Skeletal muscle tissue (tissue), 4 donors: ENCODE measurements around the gene SLC29A1. TPM values are rescaled to one million over a fixed set of nuclear protein-coding genes. Genes with fewer than 3 reads are reported as not detected.
A peak's percentile ranks its signal among the peaks of the same experiment; 100 is the strongest.

Experiments used
- H3K27ac ChIP-seq: one replicate; pipeline ENCODE4 v1.7.0; 2013; ENCODE audit warnings: mild to moderate bottlenecking, low read depth, low read length, inconsistent platforms
- H3K27me3 ChIP-seq, 3 donors: one replicate each; pipeline ENCODE4 v1.7.0; 2013; ENCODE audit warnings: low read length in 3 of 3; ENCODE audit not compliant: control insufficient read depth in 3 of 3, insufficient read depth in 3 of 3
- H3K36me3 ChIP-seq, 3 donors: one replicate each; pipeline ENCODE4 v1.7.0; 2013; ENCODE audit warnings: low read length in 3 of 3; ENCODE audit not compliant: control insufficient read depth in 3 of 3, insufficient read depth in 3 of 3
- H3K4me1 ChIP-seq, 3 donors: one replicate each; pipeline ENCODE4 v1.7.0; 2013; ENCODE audit warnings: low read length in 3 of 3, mild to moderate bottlenecking in 3 of 3; ENCODE audit not compliant: control insufficient read depth in 3 of 3, insufficient read depth in 3 of 3
- H3K4me3 ChIP-seq, 3 donors: one replicate each; pipeline ENCODE4 v1.7.0; 2013; ENCODE audit warnings: low read length in 3 of 3
- H3K9ac ChIP-seq, 3 donors: one replicate each; pipeline ENCODE4 v1.7.0; 2013; ENCODE audit warnings: low read length in 3 of 3, mild to moderate bottlenecking in 3 of 3, moderate library complexity in 2 of 3, low read depth in 1 of 3
- H3K9me3 ChIP-seq, 3 donors: one replicate each; pipeline ENCODE4 v1.7.0; 2013; ENCODE audit warnings: low read length in 3 of 3; ENCODE audit not compliant: control insufficient read depth in 3 of 3
- total RNA-seq: library from RNA; depleted of rRNA; stranded (reverse); fragments of >200 nt; gene quantifications from one replicate; pipeline ENCODE4 v1.2.3, GENCODE V29; 2014
- donor health status: Osteomylitis.

SLC29A1 gene
- total RNA-seq, 1 donor from 2014 or later, result 14.6 TPM

GRCh38 chr6:44272529-44272928, 49.1 kb downstream of the SLC29A1 start:
- H3K4me3 ChIP-seq, result no peak overlapping the region
- H3K27me3 ChIP-seq, result peaks cover 60 to 72% (median 72%) of the 10 kb centered on the region in 3 donors
- no peak overlapping the region for H3K27ac ChIP-seq
- H3K9ac ChIP-seq, result no peak overlapping the region
- H3K4me1 ChIP-seq, result peaks cover 0 to 5% (median 5%) of the 10 kb centered on the region in 3 donors
- no peaks in the 10 kb centered on the region for H3K36me3 ChIP-seq
- H3K9me3 ChIP-seq, result no peaks in the 10 kb centered on the region

GRCh38 chr6:44272999-44273566, 49.7 kb downstream of the SLC29A1 start:
- Histone ChIP-seq H3K27me3 (peaks cover 61 to 78% (median 75%) of the 10 kb centered on the region in 3 donors), H3K4me3 (no peak overlapping the region), H3K36me3 (no peaks in the 10 kb centered on the region), H3K9me3 (no peaks in the 10 kb centered on the region), H3K27ac (no peak overlapping the region), H3K9ac (no peak overlapping the region), H3K4me1 (peaks cover 0 to 5% (median 5%) of the 10 kb centered on the region in 3 donors)

- no peak overlapping the region for H3K27ac ChIP-seq
- no peaks in the 10 kb centered on the region for H3K36me3 ChIP-seq
- H3K4me3 ChIP-seq, result no peak overlapping the region
- H3K27me3 ChIP-seq, result peaks cover 59 to 78% (median 71%) of the 10 kb centered on the region in 3 donors
- H3K9ac ChIP-seq, result no peak overlapping the region
- H3K4me1 ChIP-seq, result peaks cover 0 to 5% (median 5%) of the 10 kb centered on the region in 3 donors
- H3K9me3 ChIP-seq, result no peaks in the 10 kb centered on the region
Measured at GRCh38 chr6:44273617-44274016, 50.2 kb downstream of the SLC29A1 start.

GRCh38 chr6:44275271-44275748, 51.9 kb downstream of the SLC29A1 start:
- Histone ChIP-seq H3K36me3 (no peaks in the 10 kb centered on the region), H3K9me3 (no peaks in the 10 kb centered on the region), H3K27ac (no peak overlapping the region), H3K4me3 (peak overlapping the region in 1 of 3 donors; percentile 49), H3K9ac (peak overlapping the region in 1 of 3 donors; percentile 25), H3K27me3 (peaks cover 53 to 73% (median 69%) of the 10 kb centered on the region in 3 donors), H3K4me1 (peaks cover 0 to 5% (median 5%) of the 10 kb centered on the region in 3 donors)

- Histone ChIP-seq H3K27me3 (peaks cover 58 to 72% (median 69%) of the 10 kb centered on the region in 3 donors), H3K4me3 (peak overlapping the region in 2 of 3 donors; percentile 49 to 52)
Measured at GRCh38 chr6:44275749-44276648, 52.6 kb downstream of the SLC29A1 start.

GRCh38 chr6:44276667-44277640, 53.6 kb downstream of the SLC29A1 start:
- Histone ChIP-seq H3K27me3 (peaks cover 48 to 63% (median 60%) of the 10 kb centered on the region in 3 donors), H3K9me3 (no peaks in the 10 kb centered on the region), H3K36me3 (no peaks in the 10 kb centered on the region), H3K9ac (no peak overlapping the region), H3K27ac (no peak overlapping the region), H3K4me1 (peaks cover 0 to 5% (median 3%) of the 10 kb centered on the region in 3 donors), H3K4me3 (no peak overlapping the region)

More at GRCh38 chr6:44275749-44276648, 52.6 kb downstream of the SLC29A1 start:
- peaks cover 0 to 5% (median 5%) of the 10 kb centered on the region in 3 donors for H3K4me1 ChIP-seq
- no peaks in the 10 kb centered on the region for H3K9me3 ChIP-seq
- no peak overlapping the region for H3K27ac ChIP-seq
- H3K36me3 ChIP-seq, result no peaks in the 10 kb centered on the region
- H3K9ac ChIP-seq, result peak overlapping the region in 1 of 3 donors; percentile 25

- Histone ChIP-seq H3K9ac (no peak overlapping the region), H3K36me3 (no peaks in the 10 kb centered on the region), H3K4me1 (peaks cover 0 to 5% (median 3%) of the 10 kb centered on the region in 3 donors), H3K4me3 (no peak overlapping the region), H3K9me3 (no peaks in the 10 kb centered on the region), H3K27ac (no peak overlapping the region), H3K27me3 (peaks cover 46 to 58% (median 54%) of the 10 kb centered on the region in 3 donors)
Measured at GRCh38 chr6:44277763-44278162, 54.4 kb downstream of the SLC29A1 start.

- Histone ChIP-seq H3K4me3 (no peak overlapping the region), H3K9me3 (no peaks in the 10 kb centered on the region), H3K27me3 (peaks cover 43 to 56% (median 49%) of the 10 kb centered on the region in 3 donors)
Measured at GRCh38 chr6:44278315-44278714, 54.9 kb downstream of the SLC29A1 start.

More at GRCh38 chr6:44278315-44278714, 54.9 kb downstream of the SLC29A1 start:
- Histone ChIP-seq H3K9ac (no peak overlapping the region), H3K27ac (no peak overlapping the region), H3K4me1 (peaks cover 0 to 5% (median 3%) of the 10 kb centered on the region in 3 donors), H3K36me3 (no peaks in the 10 kb centered on the region)
